GM18861 (cell line): ENCODE results near the gene MAK.
A peak's percentile ranks its signal among the peaks of the same experiment; 100 is the strongest.
"Not testable (repeated sequence)": the region's sequence is repeated elsewhere in the genome, so short reads cannot be mapped to it uniquely, and the experiment has no call there.

ENCODE experiments used
- ATAC-seq: cut with Tn5 transposase; IDR thresholded peaks from one replicate; pipeline ENCODE4 v1.9.1; 2021; ENCODE audit not compliant: unreplicated experiment

The MAK gene

DNA sequence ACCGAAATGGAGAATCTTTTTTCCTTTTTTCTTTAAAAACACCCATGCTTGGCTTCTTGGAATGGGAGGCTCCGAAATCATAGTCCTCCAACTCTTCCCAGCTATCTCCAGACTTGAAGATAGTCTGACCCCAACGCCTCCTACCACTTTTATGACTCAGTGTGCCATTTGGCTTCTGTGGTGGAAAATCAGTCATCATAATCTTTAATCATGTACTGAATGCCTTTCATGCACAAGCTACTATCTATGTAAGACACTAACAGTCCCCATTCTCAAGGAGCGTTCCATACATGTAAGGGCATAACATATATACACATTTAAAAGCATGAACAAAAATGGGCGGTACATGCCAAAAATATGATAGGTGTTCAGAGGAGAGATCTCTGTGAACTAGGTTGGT, 46.7 kb downstream of the MAK start:
- no peak for ATAC-seq

- ATAC-seq: no peak
These were observed 59.3 kb downstream of the MAK start for GRCh38 chr6:10779076-10779475.

DNA sequence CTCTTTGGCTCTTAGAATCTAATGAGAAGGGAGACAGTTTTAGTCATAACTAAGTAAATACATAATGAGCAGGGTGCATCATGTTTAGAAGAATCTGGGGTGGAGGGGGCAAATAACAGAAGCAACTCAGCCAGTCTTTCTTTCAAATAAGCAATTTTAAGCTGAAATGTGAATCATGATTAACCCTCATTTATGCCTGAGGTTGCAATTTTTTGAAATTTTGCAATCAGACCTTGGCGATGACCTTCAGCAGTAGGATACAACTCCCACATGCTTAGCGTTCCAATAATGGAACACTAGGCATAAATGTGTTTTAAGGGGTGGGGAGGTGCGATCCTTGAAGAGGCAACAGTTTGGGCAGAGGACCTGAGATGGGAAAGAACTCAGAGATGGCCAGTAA, 60.1 kb downstream of the MAK start:
- no peak for ATAC-seq

DNA sequence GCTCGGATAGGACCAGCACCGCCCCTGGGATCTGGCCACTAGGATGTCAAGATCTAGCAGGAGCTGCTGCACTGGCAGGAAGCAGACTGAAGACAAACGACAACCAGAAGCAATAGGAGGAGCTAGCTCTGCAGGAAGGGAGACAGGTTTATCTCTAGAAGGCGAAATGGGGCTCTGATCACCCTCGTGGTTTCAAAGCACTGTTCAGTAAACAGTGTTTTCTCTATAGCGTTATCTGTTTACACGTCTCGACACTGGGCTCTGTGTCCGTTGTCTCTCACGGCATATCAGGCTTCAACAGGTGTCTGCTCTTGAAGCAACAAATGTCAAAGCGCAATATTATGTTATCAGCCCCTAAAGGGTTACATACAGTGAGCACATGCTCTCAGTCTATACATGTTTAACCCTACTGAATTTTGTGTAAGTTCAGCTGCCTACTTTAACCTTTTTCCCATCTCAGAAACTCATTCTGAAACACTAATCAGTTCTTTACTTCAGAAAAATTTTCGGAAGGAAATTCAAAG, 66.9 kb downstream of the MAK start:
- no peak for ATAC-seq

DNA sequence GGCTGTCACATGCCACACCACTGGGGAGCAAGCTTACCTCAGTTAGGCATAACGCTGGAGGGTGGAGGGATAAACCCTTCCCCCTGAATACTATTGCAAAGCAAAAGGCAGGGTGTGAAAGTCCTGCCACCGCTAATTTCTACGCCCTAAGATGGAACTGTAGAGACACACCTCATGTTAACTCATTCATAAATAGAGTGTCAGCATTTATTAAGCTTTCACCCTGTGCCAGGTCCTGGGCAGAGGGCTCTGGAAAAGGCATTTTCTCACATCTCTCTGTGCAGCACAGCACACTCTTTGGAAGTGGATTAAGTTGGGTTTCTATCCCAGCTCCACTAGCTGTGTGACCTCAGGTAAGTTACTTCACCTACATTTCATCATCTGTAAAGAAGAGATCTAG, 68.9 kb downstream of the MAK start:
- ATAC-seq: no peak

GRCh38 chr6:10763006-10763405, 75.3 kb downstream of the MAK start:
- ATAC-seq: no peak

DNA sequence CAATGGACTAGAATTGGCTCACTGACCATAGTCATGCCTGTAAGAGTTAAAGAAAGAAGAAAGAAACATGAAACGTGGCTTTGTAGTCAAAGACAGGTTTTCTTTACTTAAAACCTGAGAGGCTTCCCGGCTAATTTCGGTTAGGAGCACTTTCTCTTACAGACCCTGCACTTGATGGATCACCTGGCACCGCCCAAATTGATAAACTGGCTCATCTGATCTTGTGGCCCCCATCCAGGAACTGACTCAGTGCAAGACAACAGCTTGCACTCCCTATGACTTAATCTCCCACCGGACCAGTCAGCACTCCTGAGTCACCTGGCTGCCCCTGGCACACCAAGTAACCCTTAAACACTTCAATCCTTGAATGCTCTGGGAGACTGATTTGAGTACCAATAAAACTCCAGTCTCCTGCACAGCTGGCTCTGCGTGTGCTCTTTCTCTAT, 78.4 kb downstream of the MAK start:
- no peak for ATAC-seq

- ATAC-seq: no peak
These were observed 79.0 kb downstream of the MAK start for GRCh38 chr6:10759312-10759839.

DNA sequence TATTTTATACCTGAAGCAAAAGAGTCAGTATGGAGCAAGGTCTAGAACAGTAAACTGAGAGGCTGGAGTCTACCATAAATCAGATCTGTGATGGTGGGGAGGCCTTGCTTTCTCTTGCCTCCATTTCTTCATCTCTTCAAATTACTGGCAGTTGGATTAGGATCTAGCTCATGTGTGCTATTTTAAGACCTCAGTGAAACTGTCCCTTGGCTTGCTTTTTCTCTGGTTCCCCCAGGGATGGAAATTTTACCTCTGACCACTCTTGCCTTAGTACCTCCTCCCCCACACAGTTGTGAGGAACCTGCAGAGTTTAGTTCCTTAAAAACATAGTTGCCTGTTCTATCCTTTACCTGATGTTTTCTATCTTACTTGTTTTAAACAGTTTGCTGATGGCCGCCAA, 82.3 kb downstream of the MAK start:
- no peak for ATAC-seq

GRCh38 chr6:10751757-10752156, 86.6 kb downstream of the MAK start:
- ATAC-seq: not testable (repeated sequence)

- ATAC-seq: not testable (repeated sequence)
These were observed 87.8 kb downstream of the MAK start for GRCh38 chr6:10750568-10750967.

DNA sequence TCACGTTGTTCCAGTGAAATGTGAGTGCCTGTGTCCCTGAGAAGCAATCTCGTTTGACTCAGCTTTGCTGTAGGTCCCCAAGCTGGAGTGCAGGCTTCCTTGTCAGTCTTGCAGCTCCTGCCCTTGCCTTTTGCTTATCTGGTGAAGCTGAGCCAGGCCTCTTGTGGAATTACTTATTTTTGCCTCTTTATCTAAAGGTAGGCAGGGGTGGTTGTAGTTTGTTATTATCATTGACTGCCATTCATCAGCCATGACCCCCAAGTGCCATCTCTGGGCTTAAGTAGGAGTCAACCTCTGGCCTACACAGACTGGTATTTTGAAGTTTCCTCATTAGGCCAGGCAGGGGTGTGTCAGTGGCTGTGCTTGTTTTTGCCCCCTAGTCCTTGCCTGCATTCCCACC, 88.6 kb downstream of the MAK start:
- no peak for ATAC-seq

DNA sequence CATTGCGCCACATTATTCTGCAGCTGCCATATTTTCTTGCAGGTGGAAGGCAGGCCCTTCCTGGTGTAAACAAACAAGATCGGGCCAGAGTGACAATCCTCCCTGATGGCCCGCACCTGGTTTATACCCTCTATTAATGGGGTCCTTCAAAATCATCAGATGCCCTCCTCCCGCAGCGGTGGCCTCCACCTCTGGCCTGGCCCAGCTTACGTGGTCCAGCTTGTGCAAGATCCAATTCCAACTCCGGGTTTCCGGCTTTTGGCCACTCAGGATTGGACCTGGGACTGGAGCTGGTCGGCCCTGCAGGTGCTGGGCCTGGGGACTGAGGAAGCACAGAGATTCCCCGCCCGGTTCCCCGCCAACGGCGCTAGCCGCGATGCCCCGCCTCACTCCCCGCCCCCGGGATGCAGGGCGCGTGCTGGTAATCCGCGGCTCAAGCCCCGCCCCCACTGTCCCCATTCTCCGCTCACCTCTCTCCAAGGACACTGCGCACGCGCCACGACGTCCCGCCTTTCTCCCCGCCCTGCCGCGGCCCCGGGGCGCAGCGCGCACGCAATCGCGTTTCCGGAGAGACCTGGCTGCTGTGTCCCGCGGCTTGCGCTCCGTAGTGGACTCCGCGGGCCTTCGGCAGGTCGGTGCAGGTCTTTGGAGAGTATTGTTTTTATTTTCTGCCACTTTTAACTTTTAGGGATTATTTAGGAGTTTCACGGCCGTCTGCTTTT, 90.9 kb downstream of the MAK start, which contains the start of gene TMEM14B:
TMEM14B (plus strand) TSS at position 555 of the 722 bp plus-strand sequence. CDS start 1,441 bp downstream, outside the sequence.
- peak; percentile 92 for ATAC-seq

- no peak for ATAC-seq
These were observed 91.5 kb downstream of the MAK start for GRCh38 chr6:10746915-10747250.

GRCh38 chr6:10745116-10745515, 93.2 kb downstream of the MAK start:
- ATAC-seq: no peak

- no peak for ATAC-seq
These were observed 94.8 kb downstream of the MAK start for GRCh38 chr6:10743515-10743914.

GRCh38 chr6:10742251-10742650, 96.1 kb downstream of the MAK start:
- ATAC-seq: no peak

GRCh38 chr6:10741643-10742042, 96.7 kb downstream of the MAK start:
- ATAC-seq: not testable (repeated sequence)

DNA sequence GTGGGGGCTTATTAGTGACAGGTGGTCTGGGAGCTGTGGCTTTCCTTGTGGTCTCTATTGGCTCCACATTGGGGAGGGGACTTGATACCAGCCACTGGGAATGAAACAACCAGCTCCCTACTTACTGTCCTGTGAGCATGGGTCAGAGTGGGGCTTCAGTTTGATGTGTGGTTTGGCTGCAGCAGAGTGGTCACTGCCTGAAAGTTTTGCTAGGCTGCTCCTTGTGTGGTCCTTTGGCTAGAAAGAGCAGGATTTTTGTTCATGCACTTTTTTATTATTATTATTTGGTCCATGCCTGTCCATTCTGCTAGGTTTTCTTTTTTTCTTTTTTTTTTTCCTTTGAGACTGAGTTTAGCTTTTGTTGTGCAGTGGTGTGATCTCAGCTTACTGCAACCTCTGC, 98.3 kb downstream of the MAK start:
- no peak for ATAC-seq

DNA sequence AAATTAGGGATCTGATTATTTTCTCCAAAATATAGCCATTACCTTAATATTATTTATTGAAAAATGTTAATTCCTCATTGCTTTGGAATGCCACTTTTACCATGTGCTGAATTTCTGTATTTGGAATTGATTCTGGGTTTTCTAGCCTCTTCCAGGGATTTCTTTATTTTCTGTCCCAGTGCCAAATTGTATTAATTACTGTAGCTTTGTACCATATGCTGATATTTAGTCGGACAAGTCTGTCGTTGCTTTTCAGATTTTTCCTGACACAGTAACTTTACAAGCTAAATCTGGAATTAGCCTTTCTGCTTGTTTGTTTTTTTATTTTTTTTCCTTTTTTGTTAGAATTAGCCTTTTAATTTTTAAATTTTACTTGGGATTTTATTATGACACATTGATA, 101.6 kb downstream of the MAK start:
- ATAC-seq: no peak

DNA sequence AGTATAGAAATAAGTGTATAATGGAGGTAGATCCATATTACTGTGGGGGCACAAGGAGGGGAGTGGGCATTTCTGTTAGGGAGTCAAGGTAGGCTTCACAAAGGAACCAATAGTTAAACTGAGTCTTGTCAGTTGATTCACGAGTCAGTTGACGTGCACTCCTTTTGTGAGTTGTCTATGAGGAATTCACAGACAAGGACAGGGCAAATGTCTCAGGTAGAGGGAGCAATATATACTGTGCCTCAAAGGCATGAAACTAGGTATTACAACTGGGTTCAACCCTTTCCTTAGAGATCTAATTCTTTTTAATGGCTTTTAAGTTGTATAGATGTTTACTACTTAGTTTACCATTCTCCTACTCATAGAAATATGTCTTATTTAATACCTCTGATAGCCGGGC, 104.5 kb downstream of the MAK start:
- no peak for ATAC-seq

DNA sequence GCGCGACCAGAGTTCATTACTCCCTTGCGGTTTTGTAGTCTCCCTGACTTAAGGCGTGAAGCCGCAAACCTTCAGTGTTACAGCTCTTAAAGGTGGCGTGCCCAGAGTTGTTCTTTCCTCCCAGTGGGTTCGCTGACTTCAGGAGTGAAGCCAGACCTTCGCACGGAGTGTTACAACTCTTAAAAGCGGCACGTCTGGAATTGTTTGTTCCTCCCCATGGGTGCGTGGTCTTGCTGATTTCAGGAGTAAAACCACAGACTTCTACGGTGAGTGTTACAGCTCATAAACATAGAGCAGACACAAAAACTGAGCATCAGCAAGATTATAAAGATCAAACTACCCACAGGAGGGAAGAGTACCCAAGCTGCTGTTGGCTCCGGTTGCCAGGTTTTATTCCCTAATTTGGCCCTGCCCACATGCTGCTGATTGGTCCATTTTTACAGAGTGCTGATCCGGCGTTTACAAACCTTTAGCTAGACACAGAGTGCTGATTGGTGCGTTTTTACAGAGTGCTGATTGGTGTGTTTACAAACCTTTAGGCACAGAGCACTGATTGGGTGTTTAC, 105.1 kb downstream of the MAK start:
- no peak for ATAC-seq
